Uterus (tissue), 2 donors: ENCODE results near the gene ZNF474.

ENCODE experiments used
- POLR2A ChIP-seq, 2 donors: fragments of 450-650 bp; IDR thresholded peaks; one replicate each; pipeline ENCODE4 v1.6.1; 2016; ENCODE audit warnings: antibody characterized with exemption in 2 of 2, mild to moderate bottlenecking in 1 of 2, moderate library complexity in 1 of 2
- TF ChIP-seq, protein P1 (sequence below), 4 experiments: fragments of 200-600 bp in 2 of 4; fragments of 450-650 bp in 2 of 4; sonication (generic) in 2 of 4; IDR thresholded peaks; one replicate each; pipeline ENCODE4 v1.5.1; 2016 to 2019; ENCODE audit warnings: antibody characterized with exemption in 4 of 4, mild to moderate bottlenecking in 2 of 4, moderate library complexity in 1 of 4

DNA sequence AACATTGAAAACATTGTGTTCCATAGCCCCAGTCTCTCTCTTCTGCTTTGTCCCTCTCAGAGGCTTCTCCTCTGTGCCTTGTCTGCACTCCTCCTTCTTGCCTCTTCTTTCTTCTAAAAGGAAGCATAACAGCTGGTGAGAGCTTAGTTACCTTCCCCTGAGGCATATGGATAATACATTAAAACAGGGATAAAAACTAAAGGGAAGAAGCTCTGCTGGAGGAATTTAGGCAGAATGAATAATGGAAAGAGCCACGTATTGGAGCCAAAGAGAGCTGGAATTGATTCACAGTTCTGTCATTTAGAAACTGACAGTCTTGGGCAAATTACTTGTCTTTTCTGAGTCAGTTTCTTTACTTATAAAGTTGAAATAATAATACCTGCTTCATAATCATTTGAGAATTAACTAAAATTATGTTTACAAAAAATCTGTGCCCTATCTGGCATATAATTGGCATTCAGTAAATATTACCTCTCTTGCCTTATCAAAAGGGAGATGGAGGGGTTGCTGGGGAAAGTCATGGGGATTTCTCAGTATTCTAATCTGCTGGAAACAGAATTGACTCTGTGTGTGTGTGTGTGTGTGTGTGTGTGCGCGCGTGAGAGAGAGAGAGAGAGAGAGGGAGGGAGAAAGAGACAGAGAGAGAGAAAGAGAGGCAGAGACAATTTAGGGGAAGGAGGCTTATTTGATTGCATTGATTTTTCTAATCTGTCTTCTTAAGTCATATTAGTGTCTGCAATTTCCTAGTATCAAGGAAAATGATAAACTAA is 20.2 kb downstream of the ZNF474 start:
- TF ChIP-seq, protein P1, sequence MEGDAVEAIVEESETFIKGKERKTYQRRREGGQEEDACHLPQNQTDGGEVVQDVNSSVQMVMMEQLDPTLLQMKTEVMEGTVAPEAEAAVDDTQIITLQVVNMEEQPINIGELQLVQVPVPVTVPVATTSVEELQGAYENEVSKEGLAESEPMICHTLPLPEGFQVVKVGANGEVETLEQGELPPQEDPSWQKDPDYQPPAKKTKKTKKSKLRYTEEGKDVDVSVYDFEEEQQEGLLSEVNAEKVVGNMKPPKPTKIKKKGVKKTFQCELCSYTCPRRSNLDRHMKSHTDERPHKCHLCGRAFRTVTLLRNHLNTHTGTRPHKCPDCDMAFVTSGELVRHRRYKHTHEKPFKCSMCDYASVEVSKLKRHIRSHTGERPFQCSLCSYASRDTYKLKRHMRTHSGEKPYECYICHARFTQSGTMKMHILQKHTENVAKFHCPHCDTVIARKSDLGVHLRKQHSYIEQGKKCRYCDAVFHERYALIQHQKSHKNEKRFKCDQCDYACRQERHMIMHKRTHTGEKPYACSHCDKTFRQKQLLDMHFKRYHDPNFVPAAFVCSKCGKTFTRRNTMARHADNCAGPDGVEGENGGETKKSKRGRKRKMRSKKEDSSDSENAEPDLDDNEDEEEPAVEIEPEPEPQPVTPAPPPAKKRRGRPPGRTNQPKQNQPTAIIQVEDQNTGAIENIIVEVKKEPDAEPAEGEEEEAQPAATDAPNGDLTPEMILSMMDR (IDR thresholded peaks at IDR 0.05) = no peak
- TF ChIP-seq POLR2A (IDR thresholded peaks at IDR 0.05) = no peak
